ENCODE results near the gene CSTF2T.

Gene CSTF2T

GRCh38 chr10:51658000-51658399, 41.4 kb downstream of the CSTF2T start:
- no peak for TF ChIP-seq CTCF (IDR thresholded peaks at IDR 0.05; ENCODE audit: low read depth, low read length, missing control alignments)
- no peak for DNase-seq (ENCODE audit: low read depth)
- H3K4me3 ChIP-seq (ENCODE audit: low read depth, low read length), result no peak overlapping the region

- no peak for TF ChIP-seq CTCF (IDR thresholded peaks at IDR 0.05; ENCODE audit: low read depth, low read length, missing control alignments)
- H3K4me3 ChIP-seq (ENCODE audit: low read depth, low read length), result no peak overlapping the region
- DNase-seq (ENCODE audit: low read depth), result no peak
These were observed 42.9 kb downstream of the CSTF2T start for GRCh38 chr10:51656503-51656902.

GRCh38 chr10:51654918-51655317, 44.5 kb downstream of the CSTF2T start:
- DNase-seq (ENCODE audit: low read depth), result no peak
- no peak overlapping the region for H3K4me3 ChIP-seq (ENCODE audit: low read depth, low read length)
- no peak for TF ChIP-seq CTCF (IDR thresholded peaks at IDR 0.05; ENCODE audit: low read depth, low read length, missing control alignments)

GRCh38 chr10:51653025-51653424, 46.4 kb downstream of the CSTF2T start:
- DNase-seq (ENCODE audit: low read depth), result no peak
- H3K4me3 ChIP-seq (ENCODE audit: low read depth, low read length), result no peak overlapping the region
- TF ChIP-seq CTCF (IDR thresholded peaks at IDR 0.05; ENCODE audit: low read depth, low read length, missing control alignments), result no peak

- DNase-seq (ENCODE audit: low read depth), result no peak
These were observed 48.3 kb downstream of the CSTF2T start for GRCh38 chr10:51651063-51651462.

GRCh38 chr10:51649064-51649463, 50.3 kb downstream of the CSTF2T start:
- TF ChIP-seq CTCF (IDR thresholded peaks at IDR 0.05; ENCODE audit: low read depth, low read length, missing control alignments), result no peak
- H3K4me3 ChIP-seq (ENCODE audit: low read depth, low read length), result no peak overlapping the region
- DNase-seq (ENCODE audit: low read depth), result no peak

More at GRCh38 chr10:51651063-51651462, 48.3 kb downstream of the CSTF2T start:
- TF ChIP-seq CTCF (IDR thresholded peaks at IDR 0.05; ENCODE audit: low read depth, low read length, missing control alignments), result no peak
- no peak overlapping the region for H3K4me3 ChIP-seq (ENCODE audit: low read depth, low read length)
